Panc1 (cell line): ENCODE measurements around the gene CELF2. TPM values are rescaled to one million over a fixed set of nuclear protein-coding genes. Genes with fewer than 3 reads are reported as not detected.

Source experiments
- ATAC-seq: fragments of 200-7000 bp; cut with Tn5 transposase; 2 replicates; pipeline ENCODE4 v1.9.1; 2020; ENCODE audit warnings: mild to moderate bottlenecking, moderate library complexity
- BruUV-seq: library from RNA; stranded (reverse); fragments of 400-500 nt; replicated peaks from 2 replicates; lab custom pipeline; 2021; lab: Mats Ljungman, UMichigan
- CTCF ChIA-PET: fragments of 300-600 bp; sonication (Branson Sonifier 250); formaldehyde crosslinking; loops from one replicate; lab custom pipeline; 2022; ENCODE audit warnings: antibody characterized with exemption; lab: Charles Lee
- POLR2A ChIA-PET: fragments of 300-600 bp; sonication (Branson Sonifier 250); formaldehyde crosslinking; loops from one replicate; lab custom pipeline; 2022; ENCODE audit warnings: antibody characterized with exemption; lab: Charles Lee
- DNase-seq: peaks from one replicate; pipeline ENCODE4 v3.0.0-alpha.2; 2010; ENCODE audit warnings: low read depth, low spot score
- H3K27ac ChIP-seq: 2 replicates; pipeline ENCODE4 v1.5.1; 2011; ENCODE audit warnings: mild to moderate bottlenecking, low read length, inconsistent platforms
- H3K27me3 ChIP-seq: fragments of 200-500 bp; sonication (Bioruptor generic); 2 replicates; pipeline ENCODE4 v1.6.0; 2014; ENCODE audit warnings: low read length, inconsistent platforms; ENCODE audit not compliant: control insufficient read depth, insufficient read depth
- H3K36me3 ChIP-seq: fragments of 200-500 bp; sonication (Bioruptor generic); 2 replicates; pipeline ENCODE4 v1.5.1; 2014; ENCODE audit warnings: inconsistent platforms, mild to moderate bottlenecking, low read length, moderate library complexity; ENCODE audit not compliant: control insufficient read depth, insufficient read depth
- H3K4me1 ChIP-seq: 2 replicates; pipeline ENCODE4 v1.5.1; 2011; ENCODE audit warnings: inconsistent platforms, mild to moderate bottlenecking, low read length, moderate library complexity; ENCODE audit not compliant: control insufficient read depth, insufficient read depth
- H3K4me3 ChIP-seq, 2 experiments: 2 replicates each; pipeline ENCODE4 v1.5.1; 2011 to 2012; ENCODE audit warnings: low read depth in 2 of 2, low read length in 2 of 2, mild to moderate bottlenecking in 2 of 2, inconsistent platforms in 1 of 2, moderate library complexity in 1 of 2
- H3K9me3 ChIP-seq: fragments of 200-500 bp; sonication (Bioruptor generic); 2 replicates; pipeline ENCODE4 v1.5.1; 2014; ENCODE audit warnings: low read depth, mild to moderate bottlenecking, inconsistent platforms, low read length, moderate library complexity; ENCODE audit not compliant: control insufficient read depth, insufficient read depth
- CTCF ChIP-seq: fragments of 450-650 bp; IDR thresholded peaks from 2 replicates; pipeline ENCODE4 v1.5.1; 2017; ENCODE audit warnings: mild to moderate bottlenecking
- POLR2AphosphoS5 ChIP-seq: IDR thresholded peaks from 2 replicates; pipeline ENCODE4 v1.6.1; 2012; ENCODE audit warnings: mild to moderate bottlenecking, low read depth, low read length, moderate library complexity
- REST ChIP-seq, 2 experiments: IDR thresholded peaks; 2 replicates each; pipeline ENCODE4 v1.6.1; 2011 to 2012; ENCODE audit warnings: low read depth in 2 of 2, control low read depth in 1 of 2, low read length in 1 of 2, mild to moderate bottlenecking in 1 of 2, moderate library complexity in 1 of 2; ENCODE audit not compliant: insufficient read depth in 1 of 2
- SIN3A ChIP-seq: IDR thresholded peaks from 2 replicates; pipeline ENCODE4 v1.6.1; 2012; ENCODE audit warnings: low read depth, mild to moderate bottlenecking, low read length, moderate library complexity, borderline replicate concordance; ENCODE audit not compliant: insufficient read depth
- TCF7L2 ChIP-seq: IDR thresholded peaks from 2 replicates; pipeline ENCODE4 v1.6.1; 2011; ENCODE audit warnings: mild to moderate bottlenecking, low read depth, low read length, inconsistent platforms
- in situ Hi-C: cut with HindIII; loops from 2 replicates; pipeline ENCODE4 v1.10.0; 2016; ENCODE audit warnings: low sequenced_read_pairs, low pct_unique_long_range_greater_than_20kb
- intact Hi-C: fragments of 100-400 bp; cut with micrococcal nuclease; formaldehyde crosslinking; loops from one replicate; pipeline ENCODE4 v1.10.0; 2022; ENCODE audit not compliant: unreplicated experiment
- total RNA-seq: library from RNA; stranded (reverse); gene quantifications from one replicate; pipeline ENCODE4 v1.2.1, GENCODE V29; 2021; ENCODE audit not compliant: unreplicated experiment

CELF2 gene
- total RNA-seq, 1 experiment from 2014 or later, result 0.44 TPM

GRCh38 chr10:11353006-11353896 lies 335.6 kb downstream of the CELF2 start:
- H3K27me3 ChIP-seq, result no peaks in the 10 kb centered on the region
- no peak for ATAC-seq
- ChIA-PET POLR2A (no interaction called here), CTCF (no interaction called here)
- TF ChIP-seq TCF7L2 (no peak), SIN3A (no peak), POLR2AphosphoS5 (no peak), REST (IDR thresholded peaks at IDR 0.05; ENCODE audit: insufficient read depth in 1 of 2, low read depth in 2 of 2, low read length in 1 of 2) (no peak), CTCF (no peak)
- no peaks in the 10 kb centered on the region for H3K9me3 ChIP-seq
- DNase-seq, result no peak
- H3K27ac ChIP-seq, result no peak overlapping the region
- no peak overlapping the region for H3K4me3 ChIP-seq
- no peaks in the 10 kb centered on the region for H3K4me1 ChIP-seq
- no peaks in the 10 kb centered on the region for H3K36me3 ChIP-seq
- intact Hi-C loops (no loop called here), in situ Hi-C loops (no loop called here)
- BruUV-seq, result no TSS peak

GRCh38 chr10:11354823-11355222 lies 337.2 kb downstream of the CELF2 start:
- Histone ChIP-seq H3K9me3 (no peaks in the 10 kb centered on the region), H3K36me3 (no peaks in the 10 kb centered on the region), H3K4me1 (no peaks in the 10 kb centered on the region), H3K27me3 (no peaks in the 10 kb centered on the region), H3K4me3 (no peak overlapping the region), H3K27ac (no peak overlapping the region)
- CTCF ChIA-PET, result no interaction called here
- intact Hi-C loops (no loop called here), in situ Hi-C loops (no loop called here)
- BruUV-seq, result no TSS peak
- TF ChIP-seq TCF7L2 (no peak), SIN3A (no peak), POLR2AphosphoS5 (no peak), CTCF (no peak), REST (IDR thresholded peaks at IDR 0.05; ENCODE audit: insufficient read depth in 1 of 2, low read depth in 2 of 2, low read length in 1 of 2) (no peak)
- ATAC-seq, result no peak
- DNase-seq, result no peak
- POLR2A ChIA-PET, result no interaction called here
